HG03025 (cell line): ENCODE results near the gene SLC16A8.
"Not testable (repeated sequence)": the region's sequence is repeated elsewhere in the genome, so short reads cannot be mapped to it uniquely, and the experiment has no call there.

Source experiments
- ATAC-seq: cut with Tn5 transposase; IDR thresholded peaks from one replicate; pipeline ENCODE4 v1.9.1; 2021; ENCODE audit warnings: mild to moderate bottlenecking, moderate library complexity; ENCODE audit not compliant: unreplicated experiment, low FRiP score

Gene SLC16A8

DNA sequence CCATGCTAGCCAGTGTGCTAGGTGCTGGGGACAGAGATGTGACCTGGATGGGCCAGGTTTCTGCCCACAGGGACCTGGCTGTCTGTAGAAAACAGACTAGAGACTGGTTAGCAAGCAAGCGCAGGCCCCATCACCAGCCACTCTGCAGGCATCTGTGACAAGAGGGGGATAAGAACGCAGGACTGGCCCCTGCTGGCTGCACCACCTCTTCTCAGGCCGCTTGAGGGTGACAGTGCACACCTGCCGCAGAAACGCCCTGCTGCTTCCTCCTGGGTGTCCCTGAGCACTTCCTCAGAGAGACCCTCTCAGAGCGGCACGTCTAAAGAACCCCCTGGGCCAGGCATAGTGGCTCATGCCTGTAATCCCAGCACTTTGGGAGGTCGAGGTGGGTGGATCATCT is 32.7 kb downstream of the SLC16A8 start:
- no peak for ATAC-seq

DNA sequence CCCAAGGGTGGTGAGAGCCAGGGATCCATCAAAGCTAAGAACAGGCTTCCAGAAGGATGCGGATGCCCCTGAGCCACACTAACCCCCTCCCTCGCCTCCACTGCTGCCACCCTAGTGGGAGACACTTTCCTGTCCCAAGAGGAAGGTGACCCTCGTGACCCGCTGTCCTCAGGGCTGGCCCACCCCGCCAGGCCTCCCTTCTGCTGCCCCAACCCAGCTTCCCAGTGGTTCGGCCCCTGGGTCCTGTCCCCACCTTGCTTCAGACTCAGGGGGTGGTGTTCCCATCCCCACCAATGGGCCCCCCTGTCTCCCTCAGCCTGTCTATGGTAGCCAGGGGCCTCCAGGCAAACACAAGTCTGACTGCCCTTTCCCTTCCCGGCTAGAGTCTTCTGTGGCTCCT is 33.3 kb downstream of the SLC16A8 start:
- ATAC-seq: no peak

DNA sequence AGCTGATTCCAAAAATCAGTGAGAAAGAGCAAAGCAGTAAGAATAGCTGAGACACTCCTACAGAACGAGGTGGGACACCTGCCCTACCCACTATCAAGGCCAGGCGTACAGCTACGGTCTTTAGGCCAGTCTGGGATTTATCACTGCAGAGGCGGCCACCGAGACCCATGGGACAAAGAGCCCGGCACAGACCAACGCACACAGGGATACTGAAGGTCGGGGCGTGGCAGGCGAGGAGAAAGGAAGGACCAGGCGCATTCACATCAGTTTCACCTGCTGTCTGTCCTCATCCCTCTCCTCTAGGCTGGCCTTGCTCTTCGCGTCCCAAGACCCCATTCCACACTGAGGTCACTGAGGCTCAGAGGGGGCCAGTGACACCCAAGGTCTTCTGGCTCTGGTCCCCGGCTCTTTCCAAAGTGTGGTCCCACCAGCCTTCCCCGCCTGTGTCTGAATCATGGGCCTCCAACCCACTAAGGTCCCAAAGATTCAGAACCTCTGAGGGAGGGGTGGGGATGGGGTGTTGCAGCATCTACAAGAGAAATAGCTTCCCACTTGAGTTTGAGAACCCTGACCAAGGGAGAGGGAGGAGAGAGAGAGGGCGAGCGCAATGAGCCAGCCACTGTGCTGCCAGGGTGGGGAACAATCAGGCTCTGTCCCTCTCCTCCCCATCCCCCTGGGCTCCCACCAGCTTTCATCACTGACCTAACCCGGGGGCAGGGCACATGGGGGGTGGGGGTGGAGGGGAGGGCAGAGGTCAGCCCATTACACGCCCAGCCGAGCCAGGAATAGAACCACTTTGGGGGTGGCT is 34.0 kb downstream of the SLC16A8 start:
- ATAC-seq: no peak

- no peak for ATAC-seq
These were observed 37.8 kb downstream of the SLC16A8 start for GRCh38 chr22:38046070-38046748.

DNA sequence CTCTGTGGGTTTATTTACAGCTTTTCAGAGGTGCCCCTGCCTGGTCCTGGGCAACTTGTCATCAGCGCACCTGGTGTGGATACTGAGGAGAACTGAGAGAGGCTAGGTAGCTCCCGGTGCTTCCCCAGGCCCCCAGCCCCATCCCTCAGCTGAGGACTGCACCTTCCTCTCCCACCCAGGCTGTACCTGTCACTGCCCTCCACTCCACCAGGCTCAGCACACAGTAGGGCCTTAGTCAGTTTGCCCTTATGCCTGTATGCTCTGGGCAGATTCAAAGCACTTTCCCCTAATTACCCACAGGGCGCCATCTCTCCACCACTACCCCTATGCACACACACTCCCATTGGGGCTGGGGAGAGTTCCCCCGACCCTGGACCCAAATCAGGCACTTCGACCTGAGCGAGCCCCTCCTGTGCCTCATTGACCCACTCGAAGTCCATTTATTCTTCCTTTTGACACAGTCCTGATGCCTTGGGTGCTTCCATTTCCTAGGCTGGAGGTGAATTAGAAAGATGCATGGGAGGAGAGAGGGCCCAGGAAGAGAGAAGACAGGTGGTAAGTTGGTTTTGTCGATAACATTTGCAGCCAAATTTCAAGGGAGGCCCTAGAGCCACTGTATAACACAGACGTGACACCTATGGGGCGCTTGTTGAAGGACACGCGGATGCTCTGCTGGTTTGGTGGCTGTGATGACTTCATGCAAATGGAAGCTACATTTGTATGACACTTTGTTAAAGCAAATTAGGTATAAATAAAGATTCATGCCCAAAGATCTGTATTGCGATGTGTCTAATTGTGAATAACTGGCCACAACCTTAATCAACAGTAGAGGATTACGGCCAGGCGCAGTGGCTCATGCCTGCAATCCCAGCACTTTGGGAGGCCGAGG is 40.6 kb downstream of the SLC16A8 start:
- no peak for ATAC-seq

GRCh38 chr22:38042488-38042790 is 41.5 kb downstream of the SLC16A8 start:
- no peak for ATAC-seq

GRCh38 chr22:38041760-38042487 is 42.1 kb downstream of the SLC16A8 start:
- no peak for ATAC-seq

- ATAC-seq: no peak
These were observed 42.8 kb downstream of the SLC16A8 start for GRCh38 chr22:38040953-38041759.

DNA sequence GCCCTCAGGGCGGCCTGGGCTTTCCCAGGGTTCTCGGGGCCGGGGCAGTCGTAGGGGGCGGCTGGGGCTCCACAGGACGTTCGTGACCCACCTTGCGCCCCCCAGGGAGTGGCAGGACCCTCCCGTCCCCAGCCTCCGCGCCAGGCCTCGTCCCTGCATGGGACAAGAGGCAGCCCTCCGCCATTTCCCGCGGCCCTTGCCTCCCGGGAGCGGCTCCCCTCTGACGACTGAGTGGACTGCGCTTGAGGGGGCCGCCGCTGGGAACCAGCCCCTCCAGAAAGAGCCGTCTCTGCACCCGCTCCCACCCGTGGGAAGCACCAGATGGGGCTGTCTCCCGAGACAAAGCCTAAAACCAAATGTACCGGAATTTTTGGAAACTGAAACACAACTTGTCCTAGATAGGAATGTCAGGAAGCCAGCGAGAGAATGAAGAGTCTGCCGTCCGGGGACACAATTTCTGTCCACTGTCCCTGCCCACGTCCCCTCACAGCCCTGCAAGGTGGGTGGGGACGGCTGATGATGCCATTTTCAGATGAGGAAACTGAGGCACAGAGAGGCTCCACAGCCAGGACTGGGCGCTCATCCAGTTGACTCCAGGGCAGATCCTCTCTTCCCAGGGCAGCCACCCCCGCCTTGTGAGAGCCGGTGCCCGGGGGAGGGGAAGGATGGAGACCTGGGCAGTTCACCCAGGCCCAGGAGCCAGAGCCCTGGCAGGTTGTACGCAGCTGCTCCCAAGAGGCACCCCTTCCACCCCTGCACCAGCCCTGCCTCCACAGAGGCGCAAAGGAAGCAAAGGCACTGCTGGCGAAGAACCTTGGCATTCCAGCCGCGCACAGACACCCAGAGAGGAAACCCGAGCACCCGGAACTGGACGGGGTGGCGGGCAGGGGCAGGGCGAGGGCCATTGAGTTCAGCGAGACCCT is 44.8 kb downstream of the SLC16A8 start:
- no peak for ATAC-seq

GRCh38 chr22:38038426-38038825 is 45.6 kb downstream of the SLC16A8 start:
- no peak for ATAC-seq

DNA sequence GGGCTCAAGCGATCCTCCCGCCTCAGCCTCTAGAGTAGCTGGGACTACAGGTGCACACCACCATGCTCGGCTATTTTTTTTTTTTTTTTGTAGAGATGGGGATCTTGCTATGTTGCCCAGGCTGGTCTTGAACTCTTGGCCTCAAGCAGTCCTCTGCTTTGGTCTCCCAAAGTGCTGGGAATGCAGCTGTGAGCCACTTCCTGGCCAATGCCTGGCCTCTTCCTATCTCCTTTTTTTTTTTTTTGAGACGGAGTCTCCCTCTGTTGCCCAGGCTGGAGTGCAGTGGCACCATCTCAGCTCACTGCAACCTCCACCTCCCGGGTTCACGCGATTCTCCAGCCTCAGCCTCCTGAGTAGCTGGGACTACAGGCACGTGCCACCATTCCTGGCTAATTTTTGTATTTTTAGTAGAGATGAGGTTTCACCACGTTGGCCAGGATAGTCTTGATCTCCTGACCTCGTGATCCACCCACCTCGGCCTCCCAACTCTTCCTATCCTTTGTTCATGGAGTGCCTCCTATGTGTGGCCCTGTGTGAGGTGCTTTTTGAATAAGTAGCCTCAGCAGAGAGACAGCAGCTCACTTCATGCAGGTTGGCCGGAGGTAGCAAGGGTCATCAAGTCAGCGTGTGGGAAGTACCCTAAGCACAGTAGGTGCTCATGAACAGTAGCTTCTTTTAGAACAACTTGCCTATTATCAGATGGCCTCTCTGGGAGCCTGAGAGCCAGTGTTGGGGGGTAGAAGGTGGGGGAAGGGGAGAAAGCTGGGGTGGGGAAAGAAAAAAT is 46.4 kb downstream of the SLC16A8 start:
- ATAC-seq: not testable (repeated sequence)

GRCh38 chr22:38036392-38037062 is 47.5 kb downstream of the SLC16A8 start:
- ATAC-seq: no peak

DNA sequence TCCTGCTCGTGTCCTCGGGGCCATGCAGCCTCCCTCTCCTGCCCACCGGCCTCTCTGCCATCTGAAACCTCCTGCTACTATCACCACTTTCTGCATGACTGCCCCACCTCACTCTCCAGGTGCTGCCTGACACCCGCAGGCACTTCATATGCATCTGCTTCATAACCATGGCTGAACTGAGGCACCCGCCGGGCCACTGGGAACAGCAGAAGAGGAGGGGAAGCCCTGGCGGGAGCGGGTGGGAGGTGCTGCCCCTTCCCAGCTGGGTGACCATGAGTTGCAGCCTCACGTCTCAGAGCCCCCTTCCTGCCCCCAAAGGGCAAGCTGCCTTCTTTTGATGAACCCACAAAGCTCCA is 48.5 kb downstream of the SLC16A8 start:
- no peak for ATAC-seq

DNA sequence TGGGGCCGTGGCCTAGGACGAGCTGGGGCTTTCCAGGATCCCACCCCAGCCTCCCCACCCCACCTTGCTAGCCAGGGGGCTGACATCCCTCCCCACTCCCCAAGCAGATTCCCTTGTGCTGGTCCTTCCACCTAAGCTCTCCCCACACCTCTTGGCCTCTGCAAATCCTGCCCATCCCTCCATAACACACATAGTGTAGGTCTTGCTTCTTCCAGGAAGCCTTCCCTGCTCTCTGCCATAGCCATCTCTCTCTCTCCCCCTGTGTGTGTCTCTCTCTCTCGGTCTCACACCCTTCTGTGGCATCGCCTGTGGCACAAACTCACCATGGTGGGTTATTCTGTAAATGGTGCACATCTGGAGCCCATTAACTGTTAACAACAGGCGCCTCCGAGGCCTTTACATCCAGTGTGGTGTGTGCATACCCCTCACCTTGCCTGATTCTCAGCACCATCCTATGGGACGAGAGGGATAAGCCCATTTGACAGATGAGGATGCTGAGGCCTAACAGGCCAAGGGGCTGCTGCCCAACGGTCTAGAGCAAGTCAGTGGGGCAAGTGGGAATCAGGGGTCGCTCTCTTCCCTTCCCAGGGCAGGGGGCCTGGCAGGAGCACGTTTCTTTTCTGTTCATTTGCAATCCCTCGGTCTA is 49.0 kb downstream of the SLC16A8 start:
- ATAC-seq: no peak

GRCh38 chr22:38034278-38034882 is 49.6 kb downstream of the SLC16A8 start:
- no peak for ATAC-seq

- no peak for ATAC-seq
These were observed 50.3 kb downstream of the SLC16A8 start for GRCh38 chr22:38033522-38034277.
